GM18873 (cell line): Measurements from ENCODE around the gene ABCA8.
"Not testable (repeated sequence)": the region's sequence is repeated elsewhere in the genome, so short reads cannot be mapped to it uniquely, and the experiment has no call there.

Source experiments
- ATAC-seq: cut with Tn5 transposase; IDR thresholded peaks from one replicate; pipeline ENCODE4 v1.9.1; 2021; ENCODE audit warnings: mild to moderate bottlenecking, moderate library complexity, moderate number of reproducible peaks; ENCODE audit not compliant: unreplicated experiment, low FRiP score

ABCA8 gene

GRCh38 chr17:68955181-68955841 lies at the start of gene ABCA8:
TSS of gene ABCA8 (minus strand) at chr17:68955392. CDS start at chr17:68942034, 13,358 bp downstream.
- no peak for ATAC-seq

GRCh38 chr17:69004759-69005158 lies 49.6 kb upstream of the ABCA8 start:
- not testable (repeated sequence) for ATAC-seq

GRCh38 chr17:68999743-69000142 lies 44.6 kb upstream of the ABCA8 start:
- ATAC-seq, result not testable (repeated sequence)

- ATAC-seq, result no peak
Observed at GRCh38 chr17:68993112-68993511, 37.9 kb upstream of the ABCA8 start.

- ATAC-seq, result no peak
Observed at GRCh38 chr17:68987966-68988365, 32.8 kb upstream of the ABCA8 start.

- peak; percentile 46 for ATAC-seq
Observed at GRCh38 chr17:68981288-68981687, 26.1 kb upstream of the ABCA8 start.

GRCh38 chr17:68973098-68973846 lies 18.1 kb upstream of the ABCA8 start:
- ATAC-seq, result no peak

- ATAC-seq, result no peak
Observed at GRCh38 chr17:68972119-68972704, 17.0 kb upstream of the ABCA8 start.

GRCh38 chr17:68969101-68969500 lies 13.9 kb upstream of the ABCA8 start:
- ATAC-seq, result no peak

GRCh38 chr17:68963958-68964357 lies 8.8 kb upstream of the ABCA8 start:
- ATAC-seq, result no peak

- ATAC-seq, result no peak
Observed at GRCh38 chr17:68961214-68961882, 6.2 kb upstream of the ABCA8 start.

GRCh38 chr17:68959117-68959516 lies 3.9 kb upstream of the ABCA8 start:
- ATAC-seq, result not testable (repeated sequence)

GRCh38 chr17:68957944-68958343 lies 2.8 kb upstream of the ABCA8 start:
- ATAC-seq, result no peak

- ATAC-seq, result no peak
Observed at GRCh38 chr17:68954146-68954896, 871 bp downstream of the ABCA8 start.

- no peak for ATAC-seq
Observed at GRCh38 chr17:68953340-68953997, 1.7 kb downstream of the ABCA8 start.

- ATAC-seq, result no peak
Observed at GRCh38 chr17:68950725-68951124, 4.5 kb downstream of the ABCA8 start.

GRCh38 chr17:68947868-68948267 lies 7.3 kb downstream of the ABCA8 start:
- not testable (repeated sequence) for ATAC-seq

- no peak for ATAC-seq
Observed at GRCh38 chr17:68944435-68945035, 10.7 kb downstream of the ABCA8 start.

GRCh38 chr17:68943812-68944182 lies 11.4 kb downstream of the ABCA8 start:
- ATAC-seq, result not testable (repeated sequence)
